SIG-M5 treated with dmso at 0.1 percent for 504 hours (cell line): ENCODE results near the gene WDR62.
"Not testable (repeated sequence)": the region's sequence is repeated elsewhere in the genome, so short reads cannot be mapped to it uniquely, and the experiment has no call there.

Experiments used
- DNase-seq: peaks from one replicate; lab custom pipeline; 2025; ENCODE audit not compliant: unreplicated experiment; lab: John Stamatoyannopoulos, UW

WDR62 gene

DNA sequence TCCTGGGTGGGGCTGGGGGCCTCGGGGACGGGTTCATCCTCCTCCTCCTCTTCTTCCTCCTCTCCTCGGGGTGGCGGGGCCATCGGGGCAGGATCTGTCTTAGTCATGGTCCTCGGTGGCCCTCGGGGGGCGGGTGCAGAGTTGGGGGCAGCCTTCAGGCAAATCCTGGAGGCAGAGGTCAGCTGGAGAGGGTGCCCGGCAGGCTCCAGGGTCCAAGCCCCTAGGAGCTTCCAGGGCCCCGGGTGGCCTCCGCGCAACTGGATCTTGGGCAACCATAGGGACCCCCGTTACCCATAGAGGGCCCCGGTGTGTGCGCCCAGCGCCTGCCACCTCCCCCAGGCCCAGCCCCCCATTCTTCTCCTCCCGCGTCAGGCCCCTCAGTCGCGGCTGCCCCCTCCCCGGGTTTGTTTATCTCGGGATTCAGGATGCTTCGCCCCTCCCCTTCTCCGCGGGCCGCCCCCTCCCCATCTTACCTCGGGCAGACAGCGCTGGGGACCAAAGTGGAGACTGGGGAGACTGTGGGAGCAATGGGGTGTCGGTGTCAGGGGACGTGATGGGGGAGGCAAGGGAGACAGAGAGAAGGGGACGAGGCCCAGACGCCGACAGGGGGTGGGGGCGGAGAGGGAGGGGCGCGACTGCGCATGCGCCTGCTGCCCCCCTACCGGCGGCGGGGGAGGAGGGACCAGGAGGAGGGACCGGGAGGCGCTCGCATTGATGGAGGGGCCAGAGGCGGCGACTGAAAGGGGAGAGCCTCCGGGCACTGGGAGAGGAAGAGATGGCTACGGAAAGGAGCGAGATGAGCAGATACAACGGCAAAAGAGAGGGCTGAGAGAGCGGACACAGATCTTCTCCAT, 22.2 kb upstream of the WDR62 start, which contains the start of gene CLIP3:
Gene CLIP3, minus strand, starts transcription at position 623 of the 854 bp plus-strand sequence. Its CDS starts 516 bp downstream, at position 107.
- no peak for DNase-seq

DNA sequence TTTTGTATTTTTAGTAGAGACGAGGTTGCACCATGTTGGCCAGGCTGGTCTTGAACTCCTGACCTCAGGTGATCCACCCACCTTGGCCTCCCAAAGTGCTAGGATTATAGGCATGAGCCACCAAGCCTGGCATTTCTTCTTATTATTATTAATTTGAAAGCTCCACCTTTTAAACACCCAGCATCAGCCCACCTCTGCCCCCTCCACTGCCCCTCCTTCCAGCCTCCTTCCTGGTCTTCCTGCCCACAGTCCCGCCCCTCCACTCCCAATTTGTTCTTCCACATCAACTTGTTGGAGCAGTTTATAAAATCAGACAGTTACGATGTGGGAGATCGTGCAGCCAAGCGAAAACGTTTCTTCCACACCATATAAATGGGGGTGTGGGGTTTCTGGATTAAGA, 14.2 kb upstream of the WDR62 start:
- no peak for DNase-seq

DNA sequence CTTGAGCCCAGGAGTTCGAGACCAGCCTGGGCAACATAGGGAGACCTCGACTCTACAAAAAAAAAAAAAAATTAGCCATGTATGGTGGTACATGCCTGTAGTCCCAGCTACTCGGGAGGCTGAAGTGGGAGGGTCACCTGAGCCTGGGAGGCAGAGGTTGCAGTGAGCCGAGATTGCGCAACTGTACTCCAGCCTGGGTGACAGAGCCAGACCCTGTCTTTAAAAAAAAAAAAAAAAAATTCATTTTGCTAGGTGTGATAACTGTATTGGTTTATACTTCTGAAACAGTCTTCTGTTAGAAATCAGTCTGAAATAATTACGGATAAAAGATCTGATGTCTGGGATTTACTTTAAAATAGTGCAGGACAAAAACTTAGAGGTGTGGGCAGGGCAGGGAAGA, 13.6 kb upstream of the WDR62 start:
- not testable (repeated sequence) for DNase-seq

DNA sequence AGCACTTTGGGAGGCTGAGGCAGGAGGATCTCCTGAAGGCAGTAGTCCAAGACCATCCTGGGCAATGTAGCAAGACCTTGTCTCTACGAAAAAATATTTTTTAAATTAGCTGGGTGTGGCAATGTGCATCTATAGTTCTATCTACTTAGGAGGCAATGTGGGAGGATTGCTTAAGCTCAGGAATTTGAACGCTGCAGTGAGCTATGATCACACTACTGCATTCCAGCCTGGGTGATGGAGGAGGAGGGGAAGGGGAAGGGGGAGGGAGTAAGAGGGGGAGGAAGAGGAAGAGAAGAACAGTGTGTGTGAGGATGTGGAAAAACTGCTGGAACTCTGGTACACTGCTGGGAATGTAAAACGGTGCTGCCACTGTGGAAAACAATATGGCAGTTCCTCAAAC, 12.9 kb upstream of the WDR62 start:
- peak; percentile 30 for DNase-seq

DNA sequence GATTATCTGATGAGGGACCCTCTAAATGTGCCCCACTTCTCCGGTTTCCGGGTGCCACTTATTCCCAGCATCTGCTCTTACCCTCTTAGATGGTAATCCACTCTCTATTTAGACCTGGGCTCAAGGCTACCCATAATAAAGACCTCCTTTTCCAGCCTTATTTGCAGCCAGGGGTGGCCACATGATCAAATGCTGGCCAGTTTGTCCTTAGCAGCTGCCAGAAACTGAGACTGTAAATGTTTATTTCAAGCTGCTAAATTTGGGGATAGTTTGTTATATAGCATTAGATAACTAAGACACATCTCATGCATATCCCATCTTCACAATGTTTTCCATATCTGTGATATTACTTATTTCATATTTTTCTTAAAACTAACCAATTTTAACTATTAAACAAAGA, 10.7 kb upstream of the WDR62 start:
- DNase-seq = no peak

DNA sequence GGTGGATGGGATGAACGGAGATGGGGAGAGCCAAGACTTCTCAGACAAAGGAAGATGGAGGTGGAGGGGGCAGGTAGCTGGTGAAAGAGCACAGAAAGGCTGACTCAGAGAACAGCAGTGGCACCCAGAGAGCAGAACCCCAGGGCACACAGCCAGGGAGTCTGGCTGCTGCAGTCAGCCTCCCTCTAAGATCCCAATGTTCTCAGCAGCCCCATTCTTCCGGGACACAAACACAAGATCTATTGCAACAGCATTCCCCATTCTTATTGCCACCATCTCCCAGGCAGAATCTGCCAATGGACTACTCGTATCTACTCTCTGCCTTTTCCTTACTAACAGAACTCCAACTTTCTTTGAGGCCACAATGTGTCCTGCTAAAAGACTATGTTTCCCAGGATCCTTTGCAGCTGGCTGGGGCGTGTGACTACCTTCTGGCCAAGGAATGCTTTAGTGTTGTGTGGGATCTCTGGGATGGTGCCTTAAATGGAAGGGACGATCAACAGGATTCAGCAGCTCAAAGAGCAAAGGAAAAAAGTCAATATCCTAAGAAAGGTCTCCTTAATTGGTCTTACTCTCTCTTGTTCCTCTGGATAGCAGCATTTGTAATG, 8.2 kb upstream of the WDR62 start:
- no peak for DNase-seq

DNA sequence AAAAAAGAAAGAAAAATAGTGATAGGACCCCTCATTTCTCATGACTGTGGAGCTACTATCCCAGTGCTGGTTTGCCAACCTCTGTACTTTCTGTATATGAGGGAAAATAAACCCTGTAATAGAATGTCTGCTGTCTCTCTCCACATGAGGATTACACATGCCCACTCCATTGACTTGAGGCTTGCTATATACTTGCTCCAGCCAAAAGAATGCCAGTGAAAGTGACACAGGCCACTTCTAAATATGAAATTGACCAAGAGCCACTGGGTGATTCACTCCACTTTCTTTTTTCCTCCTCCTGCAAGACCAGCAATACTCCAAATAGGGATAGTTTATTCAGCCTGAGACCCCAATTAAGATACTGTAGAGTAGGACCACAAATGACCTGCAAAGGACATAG, 6.9 kb upstream of the WDR62 start:
- no peak for DNase-seq

DNA sequence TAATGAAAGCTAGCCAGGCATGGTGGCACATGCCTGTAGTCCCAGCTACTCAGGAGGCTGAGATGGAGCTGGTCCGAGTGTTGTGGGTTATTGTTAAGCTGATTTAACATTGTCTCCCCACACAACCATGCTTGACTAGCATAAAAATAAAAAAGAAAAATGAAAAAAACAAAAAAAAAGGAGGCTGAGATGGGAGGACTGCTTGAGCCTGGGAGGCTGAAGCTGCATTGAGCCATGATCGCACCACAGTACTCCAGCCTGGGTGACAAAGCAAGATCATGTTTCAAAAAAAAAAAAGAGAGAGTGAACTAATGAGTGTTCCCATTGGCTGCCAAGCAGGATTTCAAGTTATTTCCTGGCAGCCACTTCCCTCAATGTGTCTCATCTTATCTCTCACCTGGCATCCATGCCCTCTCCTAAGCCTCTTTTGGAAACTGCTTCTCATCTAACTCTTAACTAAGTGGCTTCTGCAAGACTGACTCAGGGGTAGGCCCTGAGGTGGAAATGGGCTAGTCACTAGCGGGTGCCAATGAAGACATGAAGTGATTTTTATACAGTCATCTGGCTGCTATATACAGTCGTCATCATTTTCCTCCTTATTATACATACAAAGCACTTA, 5.5 kb upstream of the WDR62 start:
- no peak for DNase-seq

DNA sequence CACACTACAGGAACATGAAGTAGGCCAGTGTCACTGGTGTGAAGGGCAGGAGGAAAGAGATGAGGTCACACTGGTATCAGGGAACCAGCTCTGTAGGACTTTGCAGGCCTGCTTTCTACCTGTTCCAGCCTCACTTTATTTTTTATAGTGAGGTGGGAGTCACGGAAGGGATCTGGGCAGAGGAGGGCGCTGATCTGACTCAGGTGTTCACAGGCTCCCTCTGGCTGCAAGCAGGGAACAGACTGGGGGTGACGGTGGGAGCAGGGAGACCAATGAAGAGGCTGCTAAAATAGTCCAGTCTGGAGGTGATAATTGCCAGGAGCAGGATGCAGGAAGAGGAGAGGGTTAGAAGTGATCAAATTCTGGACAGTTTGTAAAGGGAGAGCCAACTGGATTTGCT, 3.5 kb upstream of the WDR62 start:
- DNase-seq = no peak

DNA sequence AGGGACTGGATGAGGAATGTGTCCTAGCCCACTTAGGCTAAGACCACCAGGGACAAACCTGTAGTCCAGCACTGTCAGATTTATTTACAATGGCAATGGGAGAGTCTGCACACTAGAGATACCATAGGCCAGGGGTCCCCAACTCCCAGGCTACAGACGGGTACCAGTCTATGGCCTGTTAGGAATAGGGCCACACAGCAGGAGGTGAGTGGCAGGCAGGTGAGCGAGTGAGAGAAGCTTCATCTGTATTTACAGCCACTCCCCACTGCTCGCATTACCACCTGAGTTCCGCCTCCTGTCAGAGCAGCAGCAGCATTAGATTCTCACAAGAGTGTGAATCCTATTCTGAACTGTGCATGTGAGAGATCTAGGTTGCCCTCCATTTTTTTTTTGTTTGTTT, 3.1 kb upstream of the WDR62 start:
- no peak for DNase-seq

DNA sequence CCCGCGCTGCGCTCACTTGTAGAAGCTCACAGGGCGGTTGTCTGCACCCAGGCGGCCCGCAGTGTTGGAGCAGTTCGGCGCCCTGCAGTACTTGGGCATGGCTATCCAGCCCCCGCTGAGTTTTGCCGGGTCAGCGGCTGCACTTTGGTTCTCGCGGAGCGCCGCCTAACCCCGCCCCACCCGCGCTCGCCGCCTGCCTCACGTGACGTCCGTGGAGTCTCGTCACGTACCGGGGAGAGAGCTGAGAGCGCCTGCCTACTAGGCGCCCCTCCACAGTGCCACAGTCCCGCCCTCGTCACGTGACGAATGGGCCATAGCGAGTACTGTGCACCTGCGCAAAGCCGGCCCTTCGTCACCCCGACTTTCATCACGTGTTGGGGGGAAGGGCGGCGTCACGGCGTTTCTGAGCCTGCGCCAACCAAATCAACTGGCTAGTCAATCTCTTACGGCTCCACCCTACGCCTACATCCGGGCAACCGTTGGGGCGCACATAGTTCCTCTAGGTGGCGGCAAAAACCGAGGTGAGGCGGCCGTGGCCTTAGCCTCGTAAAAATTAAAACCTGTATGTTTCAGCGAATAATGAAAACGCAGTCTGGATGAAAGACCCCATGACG, 471 bp upstream of the WDR62 start, which contains the start of gene THAP8:
Gene THAP8, minus strand, starts transcription at position 167 of the 614 bp plus-strand sequence. Its CDS starts 68 bp downstream, at position 99.
- peak; percentile 98 for DNase-seq

DNA sequence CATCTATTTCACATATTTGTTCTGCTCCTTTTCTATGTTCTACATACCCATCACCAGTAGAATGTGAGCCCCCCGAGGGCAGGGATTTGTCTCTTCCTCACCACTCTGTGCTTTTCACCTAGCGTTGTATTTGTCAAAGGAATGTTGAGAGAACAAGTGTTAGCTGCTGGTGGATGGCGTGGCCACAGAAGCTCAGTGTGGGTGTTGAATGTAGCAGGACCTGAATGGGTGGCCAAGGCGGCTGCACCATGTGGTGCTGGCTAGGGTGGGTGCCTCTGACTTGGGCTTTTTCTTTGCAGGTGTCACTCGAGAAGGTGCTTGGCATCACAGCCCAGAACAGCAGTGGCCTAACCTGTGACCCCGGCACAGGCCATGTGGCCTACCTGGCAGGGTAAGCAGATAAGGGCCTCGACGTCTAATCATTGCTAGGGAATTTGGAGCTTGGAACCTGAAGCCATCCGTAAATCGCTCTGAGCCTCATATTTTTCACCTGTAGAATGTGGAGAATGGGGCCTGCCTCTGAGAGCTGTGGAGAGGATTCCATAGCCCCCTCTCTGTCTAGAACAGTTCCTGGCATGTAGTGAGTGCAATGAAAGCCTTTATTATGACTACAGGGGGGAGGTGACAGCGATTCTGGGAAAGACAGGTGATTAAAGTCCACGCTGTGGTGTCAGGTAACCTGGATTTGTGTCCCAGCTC, 3.9 kb downstream of the WDR62 start:
- no peak for DNase-seq

DNA sequence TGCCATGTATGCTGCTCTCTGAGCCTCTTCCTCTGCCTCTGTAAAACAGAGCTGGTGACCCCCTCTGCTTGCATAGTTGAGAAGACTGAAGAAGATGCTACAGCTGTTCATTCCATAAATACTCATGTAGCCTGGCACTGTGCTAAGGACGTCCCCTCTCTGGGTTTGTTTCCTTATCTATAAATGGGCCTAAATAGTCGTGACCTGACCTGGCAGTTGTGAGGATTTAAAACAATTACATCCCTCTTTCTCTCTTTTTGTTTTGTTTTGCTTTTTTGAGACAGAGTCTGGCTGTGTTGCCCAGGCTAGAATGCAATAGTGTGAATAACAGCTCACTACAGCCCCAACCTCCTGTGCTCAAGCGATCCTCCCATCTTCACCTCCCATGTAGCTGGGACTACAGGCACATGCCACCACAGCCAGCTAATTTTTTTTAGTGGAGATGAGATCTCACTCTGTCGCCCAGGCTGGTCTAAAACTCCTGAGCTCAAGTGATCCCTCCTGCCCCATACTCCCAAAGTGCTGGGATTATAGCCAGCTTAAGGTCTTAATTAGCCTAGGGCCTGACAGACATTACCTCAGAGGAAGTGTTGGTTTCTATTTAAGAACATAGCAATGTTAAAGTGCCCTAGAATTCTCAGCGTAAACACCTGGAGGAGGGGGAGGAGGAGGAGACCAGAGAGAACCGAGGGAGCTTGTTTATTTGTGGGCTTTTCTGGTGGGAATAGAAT, 4.6 kb downstream of the WDR62 start:
- DNase-seq = no peak

DNA sequence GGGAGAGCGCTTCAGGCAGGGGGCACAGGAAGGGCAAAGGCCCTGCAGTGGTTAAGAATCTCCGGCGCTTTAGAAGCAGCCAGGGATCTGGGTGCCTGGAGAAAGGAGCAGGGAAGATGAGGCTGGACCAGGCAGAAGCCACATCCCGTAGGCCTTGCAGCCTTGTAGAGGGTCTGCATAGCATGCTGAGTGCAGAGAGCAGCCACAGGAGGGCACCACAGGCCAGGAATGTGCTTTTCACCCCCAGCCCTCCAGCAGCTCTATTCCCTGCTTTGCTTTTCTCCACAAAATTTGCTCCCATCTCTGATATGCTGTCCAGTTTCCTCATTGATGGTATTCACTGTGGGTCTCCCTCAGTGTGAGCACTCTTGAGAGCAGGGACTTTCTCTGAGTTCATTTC, 5.7 kb downstream of the WDR62 start:
- DNase-seq = no peak

DNA sequence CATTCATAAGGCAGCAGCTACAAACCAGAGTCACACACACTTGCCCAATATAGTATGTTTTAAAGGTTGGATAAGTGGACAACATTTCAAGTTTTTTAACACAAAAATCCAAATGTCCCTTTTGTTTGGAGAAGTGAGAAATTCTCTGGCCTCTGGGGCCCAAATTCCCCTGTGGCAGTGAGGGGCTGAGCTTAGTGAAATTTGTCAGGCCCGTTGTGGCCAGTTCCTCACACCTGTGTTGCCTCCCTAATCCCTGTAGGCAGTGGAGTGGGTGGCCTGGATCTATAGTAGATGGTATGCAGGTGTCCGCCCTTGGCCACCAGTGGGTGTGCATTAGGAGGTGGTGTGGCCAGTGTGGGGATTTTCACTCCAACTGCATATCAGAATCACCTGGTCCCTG, 6.7 kb downstream of the WDR62 start:
- no peak for DNase-seq

DNA sequence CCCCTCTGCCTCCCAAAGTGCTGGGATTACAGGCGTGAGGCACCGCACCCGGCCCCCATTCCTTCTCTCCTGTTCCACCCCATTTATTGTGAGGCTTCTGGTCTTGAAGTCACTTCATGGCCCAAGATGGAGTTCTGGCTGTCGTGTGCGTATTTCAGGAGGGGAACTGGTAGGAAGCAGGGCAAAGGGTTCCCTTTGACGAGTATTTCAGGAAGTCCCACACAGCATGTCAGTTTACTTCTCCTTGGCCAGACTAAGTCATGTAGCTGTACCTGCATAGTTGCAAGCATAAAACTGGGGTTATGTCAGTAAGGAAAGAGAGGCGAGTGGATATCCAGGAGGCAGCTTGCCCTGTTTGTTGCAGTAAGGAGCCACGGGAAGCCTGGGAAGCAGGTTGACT, 10.1 kb downstream of the WDR62 start:
- no peak for DNase-seq

DNA sequence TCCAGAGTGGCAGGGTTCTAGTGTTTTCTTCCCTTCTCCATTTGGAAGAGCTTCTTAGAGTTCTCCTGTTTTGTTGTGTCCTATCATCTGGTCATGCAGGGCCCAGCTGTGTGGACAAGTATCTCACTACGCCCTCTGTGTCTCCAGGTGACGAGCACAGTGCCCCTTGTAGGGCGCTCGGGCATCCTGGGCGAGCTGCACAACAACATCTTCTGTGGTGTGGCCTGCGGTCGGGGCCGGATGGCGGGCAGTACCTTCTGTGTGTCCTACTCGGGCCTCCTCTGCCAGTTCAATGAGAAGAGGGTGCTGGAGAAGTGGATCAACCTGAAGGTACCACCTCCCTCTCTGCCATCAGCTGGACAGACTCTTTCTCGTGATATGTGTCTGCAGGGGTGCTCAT, 13.0 kb downstream of the WDR62 start:
- no peak for DNase-seq

DNA sequence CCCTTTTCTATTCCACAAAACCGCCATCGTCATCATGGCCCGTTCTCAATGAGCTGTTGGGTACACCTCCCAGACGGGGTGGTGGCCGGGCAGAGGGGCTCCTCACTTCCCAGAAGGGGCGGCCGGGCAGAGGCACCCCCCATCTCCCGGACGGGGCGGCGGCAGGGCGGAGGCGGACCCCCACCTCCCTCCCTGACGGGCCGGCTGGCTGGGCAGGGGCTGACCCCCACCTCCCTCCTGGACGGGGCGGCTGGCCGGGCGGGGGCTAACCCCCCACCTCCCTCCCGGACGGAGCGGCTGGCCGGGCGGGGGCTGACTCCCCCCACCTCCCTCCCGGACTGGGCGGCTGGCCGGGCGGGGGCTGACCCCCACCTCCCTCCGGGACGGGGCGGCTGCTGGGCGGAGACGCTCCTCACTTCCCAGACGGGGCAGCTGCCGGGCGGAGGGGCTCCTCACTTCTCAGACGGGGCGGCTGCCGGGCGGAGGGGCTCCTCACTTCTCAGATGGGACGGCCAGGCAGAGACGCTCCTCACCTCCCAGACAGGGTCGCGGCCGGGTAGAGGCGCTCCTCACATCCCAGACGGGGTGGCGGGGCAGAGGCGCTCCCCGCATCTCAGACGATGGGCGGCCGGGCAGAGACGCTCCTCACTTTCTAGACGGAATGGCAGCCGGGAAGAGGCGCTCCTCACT, 14.3 kb downstream of the WDR62 start:
- DNase-seq = not testable (repeated sequence)

DNA sequence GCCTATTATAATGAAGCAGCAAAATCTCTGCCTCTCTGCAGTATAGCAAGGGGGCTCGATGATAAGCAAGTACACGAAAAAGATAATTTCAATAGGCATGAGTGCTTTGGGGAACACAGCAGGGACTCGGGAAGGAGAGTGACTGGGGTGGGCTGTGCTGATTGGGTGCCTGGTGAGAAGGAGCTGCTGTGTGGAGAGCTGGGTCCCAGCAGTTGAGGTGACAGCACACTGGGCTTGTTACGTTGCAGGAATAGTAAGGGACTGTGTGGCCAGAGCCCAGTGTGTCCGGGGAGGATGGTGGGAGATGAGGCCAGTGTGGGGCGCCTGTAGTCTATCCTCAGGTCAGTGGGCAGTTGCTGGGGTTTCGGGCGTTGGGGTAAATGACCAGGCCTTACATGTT, 17.4 kb downstream of the WDR62 start:
- no peak for DNase-seq
